ENCODE data around the gene KCNT2.
"Not testable (repeated sequence)": the region's sequence is repeated elsewhere in the genome, so short reads cannot be mapped to it uniquely, and the experiment has no call there.

The KCNT2 gene

DNA sequence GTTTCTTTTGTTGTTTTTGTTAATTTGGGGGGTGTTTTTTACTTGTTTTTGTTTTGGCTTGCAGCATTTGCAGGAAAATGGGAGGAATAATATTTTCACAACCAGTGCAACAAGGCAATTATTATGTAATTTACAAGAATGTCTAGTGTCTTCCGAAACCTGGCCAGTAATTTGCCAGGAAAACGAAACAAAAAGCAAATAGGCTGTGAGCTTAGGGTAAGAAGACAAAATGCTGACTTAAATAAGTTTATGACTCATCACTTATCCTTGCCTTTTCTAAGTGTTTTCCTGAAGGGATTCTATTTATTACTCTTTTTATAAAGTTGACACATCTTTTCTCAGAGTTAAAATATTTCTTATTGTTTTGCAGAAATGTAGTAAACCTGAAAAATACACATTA is 49.8 kb downstream of the KCNT2 start:
- no peak overlapping the region for H3K27ac Mint-ChIP-seq
- H3K4me1 Mint-ChIP-seq (ENCODE audit: low read depth): no peaks in the 10 kb centered on the region
- no peaks in the 10 kb centered on the region for H3K36me3 Mint-ChIP-seq (ENCODE audit: low read depth)
- peaks cover 5% of the 10 kb centered on the region for H3K9me3 Mint-ChIP-seq
- no peak overlapping the region for H3K4me3 Mint-ChIP-seq
- H3K27me3 Mint-ChIP-seq (ENCODE audit: low read depth): no peaks in the 10 kb centered on the region

DNA sequence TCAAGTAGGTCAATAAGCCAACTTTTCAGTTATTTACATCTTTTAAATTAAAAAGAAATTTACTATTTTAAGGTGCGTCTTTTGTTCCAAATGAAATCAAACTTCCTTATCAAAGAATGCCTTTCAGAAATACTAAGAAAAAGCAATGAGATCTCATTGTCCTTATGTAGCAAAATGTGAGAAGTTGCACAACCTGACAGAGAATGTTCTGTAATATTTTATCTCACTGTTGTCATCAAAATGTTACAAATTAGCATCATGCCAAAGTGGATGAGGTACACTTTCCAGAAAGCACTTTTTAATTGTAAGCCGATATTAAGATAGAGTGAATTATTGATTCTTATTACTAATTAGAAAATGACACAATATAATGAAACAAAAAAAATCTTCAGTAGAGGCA is 50.4 kb downstream of the KCNT2 start:
- Mint-ChIP-seq H3K9me3 (peaks cover 5% of the 10 kb centered on the region), H3K27ac (no peak overlapping the region), H3K4me3 (no peak overlapping the region), H3K4me1 (ENCODE audit: low read depth) (no peaks in the 10 kb centered on the region), H3K27me3 (ENCODE audit: low read depth) (no peaks in the 10 kb centered on the region), H3K36me3 (ENCODE audit: low read depth) (no peaks in the 10 kb centered on the region)

DNA sequence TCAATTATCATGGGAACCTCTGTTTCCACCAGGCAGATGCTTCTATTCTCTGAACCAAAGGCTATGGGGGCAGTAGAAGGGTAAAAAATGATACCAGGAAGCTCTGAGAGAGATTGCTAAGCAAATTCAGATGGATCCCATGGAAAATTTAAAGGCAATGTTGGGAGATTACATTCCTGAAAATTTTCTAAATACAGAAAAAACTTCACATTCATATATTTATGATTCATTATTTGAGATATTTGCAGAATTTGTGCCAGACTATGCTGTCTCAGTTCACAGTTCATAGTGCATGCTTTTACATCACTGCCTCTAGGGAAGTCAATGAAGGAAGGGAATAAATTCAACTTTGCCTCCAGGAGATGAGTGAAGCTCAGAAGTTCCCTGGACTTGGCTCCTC is 57.5 kb downstream of the KCNT2 start:
- Mint-ChIP-seq H3K36me3 (ENCODE audit: low read depth) (no peaks in the 10 kb centered on the region), H3K9me3 (no peaks in the 10 kb centered on the region), H3K4me3 (no peak overlapping the region)

DNA sequence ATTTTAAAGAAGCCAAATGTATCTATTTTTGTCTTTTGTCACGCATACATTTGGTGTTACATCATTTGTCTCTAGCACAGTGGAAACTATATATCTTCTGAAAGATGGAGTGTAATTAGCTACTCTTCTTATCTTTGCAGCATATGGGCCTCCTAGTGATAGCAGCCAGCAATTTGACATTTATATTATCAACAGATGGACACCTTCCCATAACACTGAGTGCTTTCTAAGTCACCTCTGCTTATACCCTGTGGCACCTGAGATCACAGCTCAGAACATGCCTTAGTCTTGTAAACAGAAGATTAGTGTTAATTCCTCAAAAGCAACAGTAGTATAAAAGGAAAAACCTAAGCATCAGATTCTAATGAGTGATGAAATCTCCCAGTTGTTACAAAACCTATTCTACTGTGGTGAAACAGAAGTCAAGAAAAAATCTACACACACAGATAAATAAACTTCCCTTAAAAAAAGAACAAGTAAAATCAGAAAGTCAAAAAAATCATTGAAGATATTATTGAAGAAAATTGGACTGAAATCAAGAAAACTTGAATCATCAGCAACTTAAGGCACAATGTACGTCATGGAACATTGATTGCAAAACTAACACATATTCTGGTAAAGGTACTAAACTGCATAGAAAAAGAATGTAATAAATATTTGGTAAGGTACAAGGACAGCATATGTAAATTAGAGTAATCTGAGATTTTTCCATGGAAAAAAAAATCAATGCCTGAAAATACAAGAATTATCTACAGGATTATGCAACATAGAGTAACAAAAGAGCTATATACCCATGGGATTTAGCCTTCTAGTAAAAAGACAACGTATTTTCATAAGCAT is 61.7 kb downstream of the KCNT2 start:
- no peaks in the 10 kb centered on the region for H3K9me3 Mint-ChIP-seq
- H3K4me3 Mint-ChIP-seq: no peak overlapping the region
- no peaks in the 10 kb centered on the region for H3K27me3 Mint-ChIP-seq (ENCODE audit: low read depth)
- H3K27ac Mint-ChIP-seq: no peak overlapping the region
- no peaks in the 10 kb centered on the region for H3K4me1 Mint-ChIP-seq (ENCODE audit: low read depth)
- no peaks in the 10 kb centered on the region for H3K36me3 Mint-ChIP-seq (ENCODE audit: low read depth)

More for the DNA sequence above, 57.5 kb downstream of the KCNT2 start:
- no peaks in the 10 kb centered on the region for H3K27me3 Mint-ChIP-seq (ENCODE audit: low read depth)
- H3K4me1 Mint-ChIP-seq (ENCODE audit: low read depth): no peaks in the 10 kb centered on the region
- H3K27ac Mint-ChIP-seq: no peak overlapping the region

DNA sequence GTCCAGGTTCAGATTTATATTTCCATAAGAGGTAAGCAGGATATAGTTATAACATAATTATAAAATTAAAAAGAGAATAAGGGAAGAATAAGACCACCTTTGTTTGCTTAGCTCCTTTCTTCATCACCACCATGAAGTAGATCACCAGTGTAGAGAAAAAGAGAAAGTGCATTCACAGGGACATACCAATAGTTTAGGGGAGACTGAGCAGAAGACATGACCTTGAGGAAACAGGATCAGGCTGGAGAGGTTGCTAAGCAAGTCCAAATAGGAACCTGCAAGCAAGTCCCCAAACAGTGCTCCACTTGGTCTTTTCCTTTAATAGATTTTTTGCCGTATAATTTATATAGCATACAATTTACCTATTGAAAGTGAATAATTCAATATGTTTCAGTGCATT is 63.0 kb downstream of the KCNT2 start:
- Mint-ChIP-seq H3K27me3 (ENCODE audit: low read depth) (no peaks in the 10 kb centered on the region), H3K27ac (no peak overlapping the region), H3K9me3 (no peaks in the 10 kb centered on the region), H3K4me1 (ENCODE audit: low read depth) (no peaks in the 10 kb centered on the region), H3K36me3 (ENCODE audit: low read depth) (no peaks in the 10 kb centered on the region), H3K4me3 (no peak overlapping the region)

DNA sequence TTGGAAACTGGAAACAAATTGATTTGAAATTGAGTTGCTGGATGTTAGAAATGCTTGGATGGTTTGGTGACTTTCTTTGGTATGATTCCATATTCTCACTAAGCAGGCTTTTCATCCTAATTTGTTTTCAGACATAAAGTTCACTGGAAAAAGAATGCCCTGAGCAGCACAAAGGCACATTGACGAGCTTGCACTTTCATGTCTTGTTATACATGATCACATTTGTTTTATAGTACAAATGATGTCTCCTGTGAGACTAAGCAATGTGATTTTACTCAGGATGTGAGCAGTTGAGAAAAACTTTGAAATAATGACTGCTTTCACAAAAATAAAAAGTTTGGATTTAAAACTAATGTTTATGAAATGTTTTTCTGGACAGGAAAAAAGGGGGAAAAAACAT is 63.6 kb downstream of the KCNT2 start:
- H3K27me3 Mint-ChIP-seq (ENCODE audit: low read depth): no peaks in the 10 kb centered on the region
- no peaks in the 10 kb centered on the region for H3K36me3 Mint-ChIP-seq (ENCODE audit: low read depth)
- no peaks in the 10 kb centered on the region for H3K4me1 Mint-ChIP-seq (ENCODE audit: low read depth)
- no peaks in the 10 kb centered on the region for H3K9me3 Mint-ChIP-seq
- H3K4me3 Mint-ChIP-seq: no peak overlapping the region
- no peak overlapping the region for H3K27ac Mint-ChIP-seq

DNA sequence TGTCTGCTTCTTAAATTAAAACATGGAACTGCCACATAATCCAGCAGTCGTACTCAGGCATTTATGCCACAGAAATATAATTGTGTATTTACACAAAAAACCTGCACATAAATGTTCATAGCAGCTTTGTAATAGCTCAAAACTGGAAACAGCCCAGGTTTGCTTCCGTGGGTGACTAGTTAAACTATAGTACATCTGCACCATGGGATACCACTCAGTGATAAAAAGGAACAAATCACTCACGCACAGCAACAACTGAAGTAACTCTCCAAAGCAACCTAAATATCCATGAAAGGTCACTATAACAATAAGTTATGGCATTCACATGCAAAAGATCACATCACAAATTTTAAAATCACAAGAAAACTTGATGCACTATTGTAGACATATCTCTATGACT is 64.4 kb downstream of the KCNT2 start:
- Mint-ChIP-seq H3K4me1 (ENCODE audit: low read depth) (no peaks in the 10 kb centered on the region), H3K27me3 (ENCODE audit: low read depth) (no peaks in the 10 kb centered on the region), H3K4me3 (no peak overlapping the region), H3K36me3 (ENCODE audit: low read depth) (no peaks in the 10 kb centered on the region), H3K9me3 (no peaks in the 10 kb centered on the region), H3K27ac (no peak overlapping the region)

DNA sequence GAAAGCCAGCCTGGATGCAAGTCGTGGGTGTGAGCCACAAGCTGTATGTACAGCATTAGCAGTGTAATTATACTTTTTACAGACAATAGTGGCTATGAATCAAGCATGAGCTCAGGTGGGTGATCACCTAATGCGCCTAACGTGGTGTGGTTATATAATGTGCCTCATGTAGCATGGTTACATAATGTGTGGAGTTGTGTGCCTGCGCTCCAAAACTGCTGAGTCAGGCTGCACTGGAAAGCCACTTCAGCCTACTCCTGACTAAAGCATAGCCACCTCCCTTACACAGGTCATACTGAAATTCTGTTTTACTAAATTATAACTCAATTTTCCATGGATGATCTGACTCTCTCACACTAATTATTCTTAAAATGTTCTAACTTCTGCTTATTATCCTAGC is 69.8 kb downstream of the KCNT2 start:
- no peaks in the 10 kb centered on the region for H3K4me1 Mint-ChIP-seq (ENCODE audit: low read depth)
- H3K36me3 Mint-ChIP-seq (ENCODE audit: low read depth): no peaks in the 10 kb centered on the region
- H3K4me3 Mint-ChIP-seq: no peak overlapping the region
- no peak overlapping the region for H3K27ac Mint-ChIP-seq
- no peaks in the 10 kb centered on the region for H3K27me3 Mint-ChIP-seq (ENCODE audit: low read depth)
- H3K9me3 Mint-ChIP-seq: peaks cover 10% of the 10 kb centered on the region

DNA sequence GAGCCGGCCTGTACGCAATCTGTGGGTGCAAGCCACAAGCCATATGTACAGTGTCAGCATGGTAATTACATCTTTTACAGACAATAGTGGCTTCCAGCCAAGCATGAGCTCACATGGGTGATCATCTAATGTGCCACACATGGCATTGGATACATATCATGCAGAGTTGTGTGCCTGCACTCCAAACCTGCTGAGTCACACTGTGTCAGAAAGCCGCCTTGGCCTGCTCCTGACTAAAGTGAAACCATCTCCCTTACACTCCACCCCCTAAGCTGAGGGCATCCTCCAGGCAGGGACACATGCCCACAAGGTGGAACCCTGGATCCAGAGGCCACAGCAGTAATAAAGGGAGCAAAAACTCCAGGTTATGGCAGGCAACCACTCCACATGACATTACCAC is 72.5 kb downstream of the KCNT2 start:
- Mint-ChIP-seq H3K36me3 (ENCODE audit: low read depth) (no peaks in the 10 kb centered on the region), H3K9me3 (peaks cover 10% of the 10 kb centered on the region), H3K27me3 (ENCODE audit: low read depth) (no peaks in the 10 kb centered on the region), H3K4me1 (ENCODE audit: low read depth) (no peaks in the 10 kb centered on the region), H3K27ac (no peak overlapping the region), H3K4me3 (no peak overlapping the region)

DNA sequence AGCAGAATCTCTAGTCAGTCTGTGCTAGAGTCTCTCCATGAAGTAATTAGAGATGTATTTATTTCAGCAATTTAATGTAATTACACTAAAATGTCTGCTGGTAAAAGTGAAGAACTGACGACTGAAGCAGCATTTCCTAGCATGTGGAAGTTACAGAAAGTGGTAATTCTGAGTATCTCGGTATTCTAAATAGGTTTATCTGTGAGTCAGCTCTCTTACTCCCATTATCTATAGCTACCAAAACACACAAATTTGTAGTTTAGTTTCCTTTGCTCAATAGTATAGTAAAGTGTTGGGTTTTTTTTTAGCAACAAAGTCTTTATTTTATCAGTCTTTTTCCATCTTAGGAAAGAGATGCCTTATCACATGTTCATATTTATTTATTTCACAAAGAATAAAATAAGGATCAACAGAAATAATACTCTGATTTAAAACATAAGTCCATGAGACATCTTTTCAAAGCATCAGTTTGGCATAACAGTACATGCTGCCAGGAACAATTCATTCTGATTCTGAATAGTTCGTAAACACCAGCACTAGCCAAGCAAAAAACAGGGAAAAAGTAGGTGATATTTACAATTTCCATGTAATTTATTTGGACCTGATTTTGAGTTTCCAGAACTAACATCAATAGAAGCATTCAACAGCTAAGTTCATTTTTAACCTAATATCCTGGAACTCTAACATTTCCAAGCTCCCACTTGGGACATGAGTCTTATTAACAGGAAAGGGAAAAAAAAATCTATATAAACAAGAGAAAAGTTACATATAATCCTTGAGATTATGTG is 76.3 kb downstream of the KCNT2 start:
- peaks cover 4% of the 10 kb centered on the region for H3K9me3 Mint-ChIP-seq
- H3K27ac Mint-ChIP-seq: no peak overlapping the region
- no peaks in the 10 kb centered on the region for H3K36me3 Mint-ChIP-seq (ENCODE audit: low read depth)
- H3K4me1 Mint-ChIP-seq (ENCODE audit: low read depth): no peaks in the 10 kb centered on the region
- H3K4me3 Mint-ChIP-seq: no peak overlapping the region
- no peaks in the 10 kb centered on the region for H3K27me3 Mint-ChIP-seq (ENCODE audit: low read depth)

DNA sequence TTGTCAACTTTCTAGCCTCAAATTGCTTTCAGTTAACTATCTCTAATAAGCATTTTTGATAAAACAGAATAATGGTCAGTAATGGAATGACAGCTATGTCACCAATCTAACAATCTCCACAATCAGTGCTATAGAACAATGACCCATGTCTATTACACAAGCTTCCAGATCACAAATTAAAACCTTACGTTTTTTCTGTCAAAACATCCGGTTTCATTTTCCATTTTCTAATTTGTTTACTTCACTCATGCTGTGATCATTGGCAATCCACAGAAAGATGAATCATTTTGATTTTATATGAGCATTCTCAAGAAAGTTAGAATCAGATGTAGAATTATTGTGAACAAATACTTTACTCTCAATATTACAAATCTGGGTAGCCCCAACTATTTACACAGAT is 80.3 kb downstream of the KCNT2 start:
- H3K36me3 Mint-ChIP-seq (ENCODE audit: low read depth): no peaks in the 10 kb centered on the region
- no peaks in the 10 kb centered on the region for H3K4me1 Mint-ChIP-seq (ENCODE audit: low read depth)
- H3K27ac Mint-ChIP-seq: no peak overlapping the region
- H3K27me3 Mint-ChIP-seq (ENCODE audit: low read depth): no peaks in the 10 kb centered on the region
- H3K9me3 Mint-ChIP-seq: no peaks in the 10 kb centered on the region
- H3K4me3 Mint-ChIP-seq: no peak overlapping the region

DNA sequence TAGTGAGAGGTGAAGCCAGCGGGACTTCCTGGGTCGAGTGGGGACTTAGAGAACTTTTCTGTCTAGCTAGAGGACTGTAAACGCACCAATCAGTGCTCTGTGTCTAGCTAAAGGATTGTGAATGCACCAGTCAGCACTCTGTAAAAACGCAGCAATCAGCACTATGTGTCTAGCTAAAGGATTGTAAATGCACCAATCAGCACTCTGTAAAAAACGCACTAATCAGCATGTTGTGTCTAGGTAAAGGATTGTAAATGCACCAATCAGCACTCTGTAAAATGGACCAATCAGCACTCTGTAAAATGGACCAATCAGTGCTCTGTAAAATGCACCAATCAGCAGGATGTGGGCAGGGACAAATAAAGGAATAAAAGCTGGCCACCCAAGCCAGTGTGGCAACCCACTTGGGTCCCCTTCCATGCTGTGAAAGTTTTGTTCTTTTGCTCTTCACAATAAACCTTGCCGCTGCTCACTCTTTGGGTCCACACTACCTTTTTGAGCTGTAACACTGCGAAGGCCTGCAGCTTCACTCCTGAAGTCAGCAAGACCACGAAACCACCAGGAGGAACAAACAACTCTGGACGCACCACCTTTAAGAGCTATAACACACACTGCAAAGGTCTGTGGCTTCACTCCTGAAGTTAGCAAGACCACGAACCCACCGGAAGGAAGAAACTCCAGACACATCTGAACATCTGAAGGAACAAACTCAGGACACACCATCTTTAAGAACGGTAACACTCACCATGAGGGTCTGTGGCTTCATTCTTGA is 85.5 kb downstream of the KCNT2 start:
- not testable (repeated sequence) for H3K4me3 Mint-ChIP-seq; H3K27me3 Mint-ChIP-seq (ENCODE audit: low read depth); H3K27ac Mint-ChIP-seq; H3K4me1 Mint-ChIP-seq (ENCODE audit: low read depth); H3K9me3 Mint-ChIP-seq; H3K36me3 Mint-ChIP-seq (ENCODE audit: low read depth)

DNA sequence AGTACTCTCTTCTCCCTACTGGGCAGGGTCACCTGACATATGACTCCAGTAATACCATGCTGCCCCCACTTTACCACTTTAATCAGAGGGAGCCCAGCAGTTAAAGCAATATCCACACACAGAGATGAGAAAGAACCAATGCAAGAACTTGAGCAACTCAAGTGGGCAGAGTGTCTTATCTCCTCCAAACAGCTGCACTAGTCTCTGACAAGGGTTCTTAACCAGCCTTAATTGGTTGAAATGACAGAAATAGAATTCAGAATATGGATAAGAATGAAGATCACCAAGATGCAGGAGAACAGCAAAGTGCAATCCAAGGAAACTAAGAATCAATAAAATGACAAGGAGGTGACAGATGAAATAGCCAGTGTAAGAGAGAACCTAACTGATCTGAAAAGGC is 91.0 kb downstream of the KCNT2 start:
- Mint-ChIP-seq H3K27me3 (ENCODE audit: low read depth) (no peaks in the 10 kb centered on the region), H3K4me3 (no peak overlapping the region), H3K36me3 (ENCODE audit: low read depth) (no peaks in the 10 kb centered on the region), H3K27ac (no peak overlapping the region), H3K9me3 (no peaks in the 10 kb centered on the region), H3K4me1 (ENCODE audit: low read depth) (no peaks in the 10 kb centered on the region)

DNA sequence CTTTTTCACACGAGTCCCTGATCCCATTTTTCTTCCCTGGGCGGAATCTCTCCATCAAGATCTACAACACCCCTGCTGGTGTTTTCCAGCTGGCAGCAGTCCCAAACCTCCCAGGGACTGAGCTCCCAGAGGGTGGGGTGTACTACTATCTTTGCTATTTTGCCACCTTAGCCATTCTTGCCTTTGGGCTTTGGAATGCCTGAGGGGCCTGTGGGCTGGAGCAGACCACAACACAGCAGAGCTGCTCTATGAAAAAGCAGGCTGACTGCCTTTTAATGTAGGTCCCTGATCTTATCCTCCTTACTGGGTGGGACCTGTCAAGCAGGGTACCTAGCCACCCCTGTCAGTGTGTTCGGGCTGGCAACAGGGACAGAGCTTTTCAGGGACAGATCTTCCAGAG is 91.9 kb downstream of the KCNT2 start:
- Mint-ChIP-seq H3K36me3 (ENCODE audit: low read depth) (no peaks in the 10 kb centered on the region), H3K27me3 (ENCODE audit: low read depth) (no peaks in the 10 kb centered on the region), H3K4me3 (no peak overlapping the region), H3K9me3 (no peaks in the 10 kb centered on the region), H3K4me1 (ENCODE audit: low read depth) (no peaks in the 10 kb centered on the region), H3K27ac (no peak overlapping the region)

DNA sequence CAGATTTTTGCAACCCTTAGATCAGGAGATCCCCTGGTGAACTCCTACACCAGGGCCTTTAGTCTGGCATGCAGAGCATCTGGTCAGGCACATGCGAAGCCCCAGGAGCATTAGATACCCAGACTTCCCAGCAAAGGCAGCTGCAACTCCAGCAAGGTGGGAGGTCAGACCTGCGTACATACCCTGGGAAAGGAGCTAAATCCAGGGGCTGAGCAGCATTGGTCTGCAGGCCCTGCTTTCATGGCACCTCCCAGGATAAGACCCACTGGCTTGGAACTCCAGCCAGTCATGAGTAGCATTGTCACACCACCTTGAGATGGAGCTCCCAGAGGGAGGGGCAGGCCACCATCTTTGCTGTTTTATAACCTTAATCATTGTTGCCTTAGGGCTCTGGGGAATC is 92.3 kb downstream of the KCNT2 start:
- H3K9me3 Mint-ChIP-seq: no peaks in the 10 kb centered on the region
- H3K27me3 Mint-ChIP-seq (ENCODE audit: low read depth): no peaks in the 10 kb centered on the region
- H3K4me1 Mint-ChIP-seq (ENCODE audit: low read depth): no peaks in the 10 kb centered on the region
- H3K27ac Mint-ChIP-seq: no peak overlapping the region
- H3K36me3 Mint-ChIP-seq (ENCODE audit: low read depth): no peaks in the 10 kb centered on the region
- no peak overlapping the region for H3K4me3 Mint-ChIP-seq
